Prostate gland (tissue), 2 donors: ENCODE results near the gene LIM2. TPM values are rescaled to one million over a fixed set of nuclear protein-coding genes. Genes with fewer than 3 reads are reported as not detected.
"Not testable (repeated sequence)": the region's sequence is repeated elsewhere in the genome, so short reads cannot be mapped to it uniquely, and the experiment has no call there.

Experiments
- DNase-seq: peaks from one replicate; pipeline ENCODE4 v3.0.0-alpha.2; 2019; ENCODE audit warnings: low spot score
- H3K27ac ChIP-seq, 2 donors: fragments of 200-600 bp; sonication (generic); 2 replicates each; pipeline ENCODE4 v1.5.1; 2017 to 2019
- H3K27me3 ChIP-seq: fragments of 200-600 bp; sonication (generic); replicated peaks from 2 replicates; pipeline ENCODE4 v1.5.1; 2019; ENCODE audit not compliant: insufficient read depth
- H3K36me3 ChIP-seq, 2 donors: fragments of 200-600 bp; sonication (generic); 1 replicate in 1 of 2; 2 replicates in 1 of 2; pipeline versions ENCODE4 v1.5.1 to v1.8.1; 2017 to 2019
- H3K4me1 ChIP-seq: fragments of 200-600 bp; sonication (generic); replicated peaks from 2 replicates; pipeline ENCODE4 v1.5.1; 2019
- H3K4me3 ChIP-seq, 2 donors: fragments of 200-600 bp; sonication (generic); 2 replicates each; pipeline ENCODE4 v1.5.1; 2017 to 2019
- H3K9me3 ChIP-seq: fragments of 200-600 bp; sonication (generic); 2 replicates; pipeline ENCODE4 v1.5.1; 2017
- POLR2A ChIP-seq: fragments of 450-650 bp; IDR thresholded peaks from one replicate; pipeline ENCODE4 v1.6.1; 2016; ENCODE audit warnings: antibody characterized with exemption, mild to moderate bottlenecking
- POLR2AphosphoS5 ChIP-seq: sonication (generic); formaldehyde crosslinking; IDR thresholded peaks from one replicate; pipeline ENCODE4 v1.6.1; 2017; ENCODE audit warnings: antibody characterized with exemption
- WGBS: methylation state at CpG from one replicate; pipeline ENCODE4 v1.1.5; 2018; 5-methylcytosine and 5-hydroxymethylcytosine counted together
- intact Hi-C: fragments of 100-400 bp; cut with DNase I; formaldehyde crosslinking; loops from one replicate; pipeline ENCODE4 v1.14.2; 2022
- total RNA-seq, 2 donors: library from RNA; depleted of rRNA; stranded (reverse); fragments of >200 nt; gene quantifications; one replicate each; pipeline ENCODE4 v1.1.0, GENCODE V29; 2016
- TF ChIP-seq, protein P1 (sequence below), 4 experiments: fragments of 200-600 bp in 2 of 4; fragments of 450-650 bp in 2 of 4; sonication (generic) in 2 of 4; IDR thresholded peaks; 1 replicate in 3 of 4; 2 replicates in 1 of 4; pipeline ENCODE4 v1.5.1; 2016 to 2019; ENCODE audit warnings: antibody characterized with exemption in 4 of 4, mild to moderate bottlenecking in 2 of 4, moderate library complexity in 2 of 4

Gene LIM2
- total RNA-seq, 2 donors from 2014 or later, result not detected

DNA sequence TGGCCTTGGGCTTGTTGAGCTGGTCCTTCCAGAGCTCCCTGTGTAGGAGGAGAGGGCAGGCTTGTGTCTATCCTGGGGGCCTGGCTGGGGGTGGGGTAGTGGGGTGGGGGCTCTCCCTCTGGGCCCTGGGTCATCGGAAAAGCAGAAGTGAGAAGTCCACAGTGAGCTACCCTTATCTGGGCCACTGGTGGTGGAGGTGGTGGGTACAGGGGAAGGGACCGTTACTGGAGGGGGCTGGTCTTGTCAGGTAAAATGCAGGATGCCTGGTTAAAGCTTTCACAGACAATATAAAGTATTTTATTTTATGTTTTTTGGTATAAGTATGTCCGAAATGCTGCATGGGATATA lies 30.0 kb upstream of the LIM2 start:
- H3K27ac ChIP-seq, result no peak overlapping the region
- H3K4me3 ChIP-seq, result no peak overlapping the region
- TF ChIP-seq POLR2A, result no peak
- TF ChIP-seq, protein P1, sequence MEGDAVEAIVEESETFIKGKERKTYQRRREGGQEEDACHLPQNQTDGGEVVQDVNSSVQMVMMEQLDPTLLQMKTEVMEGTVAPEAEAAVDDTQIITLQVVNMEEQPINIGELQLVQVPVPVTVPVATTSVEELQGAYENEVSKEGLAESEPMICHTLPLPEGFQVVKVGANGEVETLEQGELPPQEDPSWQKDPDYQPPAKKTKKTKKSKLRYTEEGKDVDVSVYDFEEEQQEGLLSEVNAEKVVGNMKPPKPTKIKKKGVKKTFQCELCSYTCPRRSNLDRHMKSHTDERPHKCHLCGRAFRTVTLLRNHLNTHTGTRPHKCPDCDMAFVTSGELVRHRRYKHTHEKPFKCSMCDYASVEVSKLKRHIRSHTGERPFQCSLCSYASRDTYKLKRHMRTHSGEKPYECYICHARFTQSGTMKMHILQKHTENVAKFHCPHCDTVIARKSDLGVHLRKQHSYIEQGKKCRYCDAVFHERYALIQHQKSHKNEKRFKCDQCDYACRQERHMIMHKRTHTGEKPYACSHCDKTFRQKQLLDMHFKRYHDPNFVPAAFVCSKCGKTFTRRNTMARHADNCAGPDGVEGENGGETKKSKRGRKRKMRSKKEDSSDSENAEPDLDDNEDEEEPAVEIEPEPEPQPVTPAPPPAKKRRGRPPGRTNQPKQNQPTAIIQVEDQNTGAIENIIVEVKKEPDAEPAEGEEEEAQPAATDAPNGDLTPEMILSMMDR (IDR thresholded peaks at IDR 0.05), result no peak
- TF ChIP-seq POLR2AphosphoS5, result no peak
- H3K4me1 ChIP-seq, result no peaks in the 10 kb centered on the region
- intact Hi-C loops, result no loop called here
- H3K36me3 ChIP-seq, result no peaks in the 10 kb centered on the region
- DNase-seq, result no peak
- no peaks in the 10 kb centered on the region for H3K27me3 ChIP-seq
- WGBS, result 67% methylated on average over 3 of the region's 3 CpGs
- H3K9me3 ChIP-seq, result no peaks in the 10 kb centered on the region

- H3K36me3 ChIP-seq, result no peaks in the 10 kb centered on the region
- 51% methylated on average over 21 of the region's 21 CpGs for WGBS
- H3K4me3 ChIP-seq, result no peak within 1 kb of the TSS
- no peak within 1 kb of the TSS for H3K27ac ChIP-seq
- TF ChIP-seq, protein P1 (IDR thresholded peaks at IDR 0.05), result no peak
- no peak for TF ChIP-seq POLR2A
- no peak for TF ChIP-seq POLR2AphosphoS5
- no peak for DNase-seq
- H3K27me3 ChIP-seq, result no peaks in the 10 kb centered on the region
- intact Hi-C loops, result no loop called here
- H3K9me3 ChIP-seq, result no peaks in the 10 kb centered on the region
- H3K4me1 ChIP-seq, result no peaks in the 10 kb centered on the region
Observed at GRCh38 chr19:51417107-51417809, 29.5 kb upstream of the LIM2 start, which contains the start of gene SIGLEC10. TSS of gene SIGLEC10 (minus strand) at chr19:51417642. CDS start at chr19:51417581, 61 bp downstream.

DNA sequence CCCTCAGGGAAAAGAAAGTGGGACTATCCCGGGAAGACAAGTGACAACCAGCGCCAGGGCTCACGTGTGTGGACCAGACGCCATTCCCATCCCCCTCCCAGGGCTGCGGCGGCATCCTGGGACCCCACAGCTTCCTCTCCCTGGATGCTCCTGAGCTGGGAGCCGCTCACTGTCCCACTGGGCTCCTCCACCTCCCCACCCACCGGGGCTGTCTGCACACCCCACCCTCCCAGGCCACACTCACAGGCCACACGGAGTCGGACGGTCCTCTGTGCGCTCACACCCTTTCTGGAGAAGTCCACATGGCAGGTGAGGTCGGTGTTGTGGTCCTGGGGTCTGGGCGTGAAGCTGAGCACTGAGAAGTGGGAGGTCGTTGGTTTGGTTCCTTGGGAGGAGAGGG lies 28.6 kb upstream of the LIM2 start:
- H3K4me1 ChIP-seq, H3K4me3 ChIP-seq, H3K27me3 ChIP-seq, H3K27ac ChIP-seq, H3K9me3 ChIP-seq, intact Hi-C loops, DNase-seq, H3K36me3 ChIP-seq: not testable (repeated sequence)
- 62% methylated on average over 15 of the region's 15 CpGs for WGBS

GRCh38 chr19:51415187-51415586 lies 27.4 kb upstream of the LIM2 start:
- 91% methylated on average over 12 of the region's 12 CpGs for WGBS
- no peak for DNase-seq
- H3K27ac ChIP-seq, result no peak overlapping the region
- H3K4me1 ChIP-seq, result no peaks in the 10 kb centered on the region
- H3K36me3 ChIP-seq, result no peaks in the 10 kb centered on the region
- TF ChIP-seq POLR2AphosphoS5 (no peak), POLR2A (no peak)
- TF ChIP-seq, protein P1 (IDR thresholded peaks at IDR 0.05), result no peak
- H3K4me3 ChIP-seq, result no peak overlapping the region
- intact Hi-C loops, result no loop called here
- H3K9me3 ChIP-seq, result no peaks in the 10 kb centered on the region
- no peaks in the 10 kb centered on the region for H3K27me3 ChIP-seq

DNA sequence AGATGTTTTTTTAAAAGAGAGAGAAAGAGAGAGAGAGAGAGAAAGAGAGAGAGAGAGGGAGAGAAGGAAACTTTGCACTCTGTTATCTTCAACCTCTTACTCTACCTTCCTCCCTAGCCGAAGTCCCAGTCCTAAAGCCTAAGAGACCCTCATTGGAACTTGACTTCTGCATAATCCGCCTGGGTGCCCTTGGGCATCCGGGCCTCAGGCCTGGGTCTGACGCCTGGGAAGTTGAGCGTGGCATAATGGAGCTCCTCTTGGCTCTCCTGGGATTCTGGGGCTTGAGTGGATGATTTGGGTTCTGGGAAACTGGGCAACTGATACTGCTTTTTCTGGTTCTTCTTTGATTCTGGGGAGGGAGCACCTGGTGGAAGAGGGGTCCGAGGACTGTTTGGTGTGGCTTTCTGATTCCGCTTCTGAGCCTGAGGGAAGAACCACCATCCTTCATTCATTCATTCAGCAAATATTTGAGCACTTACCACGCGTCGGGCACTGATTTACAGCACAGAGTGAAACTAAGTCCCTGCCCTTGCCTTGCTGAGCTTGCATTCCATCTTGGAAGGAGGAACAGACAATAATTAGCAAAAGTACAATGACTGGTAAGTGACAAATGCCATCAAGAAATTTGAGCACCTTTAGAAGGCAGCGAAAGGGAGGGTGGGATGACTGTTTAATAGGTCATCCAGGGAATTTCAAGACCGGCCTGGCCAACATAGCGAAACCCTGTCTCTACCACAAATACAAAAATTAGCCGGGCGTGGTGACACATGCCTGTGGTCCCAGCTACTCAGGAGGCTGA lies 23.4 kb upstream of the LIM2 start:
- H3K9me3 ChIP-seq, result no peaks in the 10 kb centered on the region
- intact Hi-C loops, result no loop called here
- TF ChIP-seq POLR2A (no peak), POLR2AphosphoS5 (no peak)
- TF ChIP-seq, protein P1 (IDR thresholded peaks at IDR 0.05), result no peak
- 87% methylated on average over 15 of the region's 15 CpGs for WGBS
- no peaks in the 10 kb centered on the region for H3K36me3 ChIP-seq
- no peak for DNase-seq
- no peak overlapping the region for H3K27ac ChIP-seq
- no peaks in the 10 kb centered on the region for H3K4me1 ChIP-seq
- no peak overlapping the region for H3K4me3 ChIP-seq
- H3K27me3 ChIP-seq, result no peaks in the 10 kb centered on the region
